ENCODE measurements around the gene TIMM21. TPM values are rescaled to one million over a fixed set of nuclear protein-coding genes. Genes with fewer than 3 reads are reported as not detected.

TIMM21 gene
- total RNA-seq, 1 experiment from 2014 or later: 82.0 TPM

GRCh38 chr18:74137920-74138538 is 10.3 kb upstream of the TIMM21 start:
- no TSS peak for BruUV-seq (replicated peaks)
- CTCF ChIA-PET: no interaction called here

GRCh38 chr18:74139411-74139810 is 8.9 kb upstream of the TIMM21 start:
- no peak overlapping the region for H3K4me3 ChIP-seq (ENCODE audit: low read depth in 2 of 2, low read length in 2 of 2)
- DNase-seq (ENCODE audit: low read depth, low spot score) (no peak), ATAC-seq (no peak)
- no peaks in the 10 kb centered on the region for H3K36me3 ChIP-seq (ENCODE audit: control insufficient read depth, insufficient read depth, low read length)
- in situ Hi-C loops (cut with HindIII; ENCODE audit: low pct_unique_long_range_greater_than_20kb, low sequenced_read_pairs): no loop called here
- ChIA-PET POLR2A (interaction anchor here (0.7 kb wide), 1 partner anchor 9 kb away, joined by 3 read pairs; no protein-coding TSS in a partner anchor), CTCF (interaction anchor here (0.5 to 0.6 kb wide), 2 partner anchors 112 to 161 kb away, joined by 4 read pairs; no protein-coding TSS in a partner anchor)
- TF ChIP-seq CTCF (IDR thresholded peaks at IDR 0.05) (no peak), SIN3A (IDR thresholded peaks at IDR 0.05; ENCODE audit: borderline replicate concordance, insufficient read depth, low read depth, low read length) (no peak), TCF7L2 (IDR thresholded peaks at IDR 0.05; ENCODE audit: low read depth, low read length) (no peak), POLR2AphosphoS5 (IDR thresholded peaks at IDR 0.05; ENCODE audit: low read depth, low read length) (no peak), REST (IDR thresholded peaks at IDR 0.05; ENCODE audit: insufficient read depth in 1 of 2, low read depth in 2 of 2, low read length in 1 of 2) (no peak)
- no TSS peak for BruUV-seq (replicated peaks)
- no peaks in the 10 kb centered on the region for H3K9me3 ChIP-seq (ENCODE audit: control insufficient read depth, insufficient read depth, low read depth, low read length)
- intact Hi-C loops (cut with micrococcal nuclease; ENCODE audit: unreplicated experiment): no loop called here
- H3K27me3 ChIP-seq (ENCODE audit: control insufficient read depth, insufficient read depth, low read length): peaks cover 14% of the 10 kb centered on the region; the same call in 1 of the 2 replicates
- H3K4me1 ChIP-seq (ENCODE audit: control insufficient read depth, insufficient read depth, low read length): no peaks in the 10 kb centered on the region
- no peak overlapping the region for H3K27ac ChIP-seq (ENCODE audit: low read length)

More at GRCh38 chr18:74137920-74138538, 10.3 kb upstream of the TIMM21 start:
- TF ChIP-seq TCF7L2 (IDR thresholded peaks at IDR 0.05; ENCODE audit: low read depth, low read length): no peak
- TF ChIP-seq SIN3A (IDR thresholded peaks at IDR 0.05; ENCODE audit: borderline replicate concordance, insufficient read depth, low read depth, low read length): no peak
- TF ChIP-seq CTCF (IDR thresholded peaks at IDR 0.05): no peak
- no peak for TF ChIP-seq REST (IDR thresholded peaks at IDR 0.05; ENCODE audit: insufficient read depth in 1 of 2, low read depth in 2 of 2, low read length in 1 of 2)
- TF ChIP-seq POLR2AphosphoS5 (IDR thresholded peaks at IDR 0.05; ENCODE audit: low read depth, low read length): no peak
- DNase-seq (ENCODE audit: low read depth, low spot score) (no peak), ATAC-seq (no peak)
- no peak overlapping the region for H3K27ac ChIP-seq (ENCODE audit: low read length)
- no peak overlapping the region for H3K4me3 ChIP-seq (ENCODE audit: low read depth in 2 of 2, low read length in 2 of 2)
- H3K9me3 ChIP-seq (ENCODE audit: control insufficient read depth, insufficient read depth, low read depth, low read length): no peaks in the 10 kb centered on the region
- POLR2A ChIA-PET: no interaction called here
- H3K36me3 ChIP-seq (ENCODE audit: control insufficient read depth, insufficient read depth, low read length): no peaks in the 10 kb centered on the region
- H3K4me1 ChIP-seq (ENCODE audit: control insufficient read depth, insufficient read depth, low read length): no peaks in the 10 kb centered on the region
- intact Hi-C loops (cut with micrococcal nuclease; ENCODE audit: unreplicated experiment) (no loop called here), in situ Hi-C loops (cut with HindIII; ENCODE audit: low pct_unique_long_range_greater_than_20kb, low sequenced_read_pairs) (no loop called here)
- H3K27me3 ChIP-seq (ENCODE audit: control insufficient read depth, insufficient read depth, low read length): peaks cover 11% of the 10 kb centered on the region; the same call in 1 of the 2 replicates
